ENCODE measurements around the gene ARHGEF9. TPM values are rescaled to one million over a fixed set of nuclear protein-coding genes. Genes with fewer than 3 reads are reported as not detected.

Gene ARHGEF9
- total RNA-seq, 4 donors from 2014 or later = 18.7 to 21.4 (median 20.4) TPM

GRCh38 chrX:63782515-63782914, 2.5 kb downstream of the ARHGEF9 start:
- Histone ChIP-seq H3K4me1 (peaks cover 0 to 15% (median 10%) of the 10 kb centered on the region in 4 donors), H3K27me3 (no peaks in the 10 kb centered on the region), H3K4me3 (no peak overlapping the region), H3K36me3 (no peaks in the 10 kb centered on the region), H3K27ac (replicated peaks in 1 of 4) (no peak overlapping the region), H3K9me3 (no peaks in the 10 kb centered on the region)
- DNase-seq (ENCODE audit: extremely low spot score) = no peak
- intact Hi-C loops (cut with DNase I) = no loop called here
- WGBS = 86% methylated on average over 6 of the region's 6 CpGs
- no peak for TF ChIP-seq POLR2A (IDR thresholded peaks at IDR 0.05; ENCODE audit: low read depth)
- no peak for TF ChIP-seq CTCF (IDR thresholded peaks at IDR 0.05)
- TF ChIP-seq POLR2AphosphoS5 (IDR thresholded peaks at IDR 0.05) = no peak
- no peak for TF ChIP-seq EP300 (IDR thresholded peaks at IDR 0.05)

GRCh38 chrX:63768760-63769159, 16.3 kb downstream of the ARHGEF9 start:
- H3K36me3 ChIP-seq = no peaks in the 10 kb centered on the region
- no peak for TF ChIP-seq EP300 (IDR thresholded peaks at IDR 0.05)
- no peak for TF ChIP-seq POLR2AphosphoS5 (IDR thresholded peaks at IDR 0.05)
- no peak for TF ChIP-seq CTCF (IDR thresholded peaks at IDR 0.05)
- no peak for TF ChIP-seq POLR2A (IDR thresholded peaks at IDR 0.05; ENCODE audit: low read depth)
- H3K4me1 ChIP-seq = no peaks in the 10 kb centered on the region
- 88% methylated on average over 2 of the region's 2 CpGs for WGBS
- no peak overlapping the region for H3K4me3 ChIP-seq
- H3K9me3 ChIP-seq = peaks cover 0 to 10% (median 0%) of the 10 kb centered on the region in 4 donors
- intact Hi-C loops (cut with DNase I) = no loop called here
- DNase-seq (ENCODE audit: extremely low spot score) = no peak
- no peak overlapping the region for H3K27ac ChIP-seq (replicated peaks in 1 of 4)
- no peaks in the 10 kb centered on the region for H3K27me3 ChIP-seq

- DNase-seq (ENCODE audit: extremely low spot score) = no peak
- Histone ChIP-seq H3K27me3 (no peaks in the 10 kb centered on the region), H3K27ac (replicated peaks in 1 of 4) (no peak overlapping the region), H3K9me3 (peaks cover 0 to 10% (median 0%) of the 10 kb centered on the region in 4 donors), H3K4me3 (no peak overlapping the region), H3K4me1 (no peaks in the 10 kb centered on the region), H3K36me3 (no peaks in the 10 kb centered on the region)
- intact Hi-C loops (cut with DNase I) = no loop called here
- TF ChIP-seq POLR2A (IDR thresholded peaks at IDR 0.05; ENCODE audit: low read depth) (no peak), EP300 (IDR thresholded peaks at IDR 0.05) (no peak), POLR2AphosphoS5 (IDR thresholded peaks at IDR 0.05) (no peak), CTCF (IDR thresholded peaks at IDR 0.05) (no peak)
- WGBS = 66% methylated on average over 4 of the region's 4 CpGs
Measured at GRCh38 chrX:63765712-63766111, 19.3 kb downstream of the ARHGEF9 start.

GRCh38 chrX:63764946-63765345, 20.1 kb downstream of the ARHGEF9 start:
- Histone ChIP-seq H3K4me1 (no peaks in the 10 kb centered on the region), H3K27me3 (no peaks in the 10 kb centered on the region), H3K4me3 (no peak overlapping the region), H3K9me3 (peaks cover 0 to 10% (median 0%) of the 10 kb centered on the region in 4 donors), H3K27ac (replicated peaks in 1 of 4) (no peak overlapping the region), H3K36me3 (no peaks in the 10 kb centered on the region)
- intact Hi-C loops (cut with DNase I) = no loop called here
- TF ChIP-seq EP300 (IDR thresholded peaks at IDR 0.05) = no peak
- no peak for TF ChIP-seq CTCF (IDR thresholded peaks at IDR 0.05)
- TF ChIP-seq POLR2A (IDR thresholded peaks at IDR 0.05; ENCODE audit: low read depth) = no peak
- TF ChIP-seq POLR2AphosphoS5 (IDR thresholded peaks at IDR 0.05) = no peak
- 42% methylated on average over 1 of the region's 1 CpG for WGBS
- DNase-seq (ENCODE audit: extremely low spot score) = no peak

- Histone ChIP-seq H3K4me1 (no peaks in the 10 kb centered on the region), H3K27me3 (no peaks in the 10 kb centered on the region), H3K9me3 (no peaks in the 10 kb centered on the region), H3K27ac (replicated peaks in 1 of 4) (no peak overlapping the region), H3K4me3 (no peak overlapping the region), H3K36me3 (no peaks in the 10 kb centered on the region)
- intact Hi-C loops (cut with DNase I) = no loop called here
- DNase-seq (ENCODE audit: extremely low spot score) = no peak
- no peak for TF ChIP-seq EP300 (IDR thresholded peaks at IDR 0.05)
- TF ChIP-seq CTCF (IDR thresholded peaks at IDR 0.05) = peak in 1 of 3 experiments; percentile 4
- whole genome bisulfite sequencing = 67% methylated on average over 1 of the region's 1 CpG
Measured at GRCh38 chrX:63761639-63762038, 23.4 kb downstream of the ARHGEF9 start.
